ENCODE data around the gene DDX52. TPM values are rescaled to one million over a fixed set of nuclear protein-coding genes. Genes with fewer than 3 reads are reported as not detected.
A peak's percentile ranks its signal among the peaks of the same experiment; 100 is the strongest.

The DDX52 gene
- total and polyA plus RNA-seq, 2 experiments from 2014 or later: 23.5 to 26.7 TPM

DNA sequence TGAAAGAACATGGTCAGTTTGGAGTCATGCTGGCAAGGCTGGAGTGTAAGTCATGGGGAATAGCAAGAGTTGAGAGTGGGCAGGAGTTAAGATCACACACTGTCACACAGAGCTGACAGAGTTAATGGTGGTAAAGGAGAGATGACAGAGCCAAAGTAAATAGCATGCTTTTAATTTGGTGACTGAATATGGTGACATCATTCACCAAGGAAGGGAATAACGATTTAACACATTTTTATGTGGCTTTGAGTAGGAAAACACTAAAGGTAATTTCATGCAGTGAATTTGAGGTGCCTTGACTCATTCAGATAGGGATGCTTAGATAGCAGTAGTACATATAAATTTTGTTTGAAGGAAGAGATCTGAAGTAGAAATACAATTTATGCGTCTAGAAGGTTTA is 76.1 kb downstream of the DDX52 start:
- Histone ChIP-seq H3K4me3 (no peak overlapping the region), H3K9me3 (ENCODE audit: low read depth) (no peaks in the 10 kb centered on the region), H3F3A (ENCODE audit: insufficient read depth) (no peaks in the 10 kb centered on the region), H3K36me3 (ENCODE audit: low read depth) (peaks cover 34% of the 10 kb centered on the region), H2AFZ (no peak overlapping the region), H4K20me1 (ENCODE audit: insufficient read depth) (no peaks in the 10 kb centered on the region), H3K27ac (no peak overlapping the region), H3K4me2 (ENCODE audit: unreplicated experiment) (no peak overlapping the region), H3K79me2 (ENCODE audit: insufficient read depth) (no peaks in the 10 kb centered on the region), H3K27me3 (replicated peaks; ENCODE audit: insufficient read depth) (no peaks in the 10 kb centered on the region), H3K4me1 (ENCODE audit: insufficient read depth) (no peaks in the 10 kb centered on the region), H3K9me2 (ENCODE audit: insufficient read depth) (no peaks in the 10 kb centered on the region), H3K9ac (no peak overlapping the region)
- TF ChIP-seq EZH2phosphoT487 (IDR thresholded peaks at IDR 0.05; ENCODE audit: insufficient read depth, low read depth): no peak
- TF ChIP-seq EZH2 (IDR thresholded peaks at IDR 0.05; ENCODE audit: insufficient read depth, poor library complexity, severe bottlenecking): no peak
- DNase-seq: peak; percentile 26
- in situ Hi-C loops (cut with MboI): no loop called here
- 50 to 51% methylated on average over 2 of the region's 2 CpGs for WGBS, 2 experiments (ENCODE audit: low coverage in 1 of 2, low lambda C conversion rate in 2 of 2, missing lambda C conversion rate in 2 of 2)

DNA sequence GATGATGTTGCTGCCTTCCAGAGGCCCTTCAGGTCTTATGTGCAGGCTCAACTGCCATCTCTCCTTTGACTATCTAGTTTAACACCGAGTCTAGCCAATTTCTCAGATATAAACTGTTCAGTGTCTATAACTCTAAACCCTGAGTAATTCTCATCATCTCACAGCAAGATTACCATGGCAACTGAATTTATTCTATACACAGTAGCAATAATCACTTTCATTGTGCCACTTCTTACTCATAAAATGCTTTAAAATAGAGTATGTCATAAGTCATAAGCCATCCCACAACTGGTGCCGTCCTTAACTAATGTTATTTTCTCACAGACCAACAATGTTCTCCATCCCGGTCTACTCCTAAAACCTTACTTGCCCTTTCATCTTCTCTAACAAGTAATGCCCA is 79.0 kb downstream of the DDX52 start:
- Histone ChIP-seq H3K9me2 (ENCODE audit: insufficient read depth) (no peaks in the 10 kb centered on the region), H3K27me3 (replicated peaks; ENCODE audit: insufficient read depth) (no peaks in the 10 kb centered on the region), H3K4me1 (ENCODE audit: insufficient read depth) (no peaks in the 10 kb centered on the region), H3K9me3 (ENCODE audit: low read depth) (no peaks in the 10 kb centered on the region), H3K36me3 (ENCODE audit: low read depth) (peaks cover 46% of the 10 kb centered on the region), H3K27ac (no peak overlapping the region), H3K4me3 (no peak overlapping the region), H3K79me2 (ENCODE audit: insufficient read depth) (no peaks in the 10 kb centered on the region), H3F3A (ENCODE audit: insufficient read depth) (no peaks in the 10 kb centered on the region), H4K20me1 (ENCODE audit: insufficient read depth) (no peaks in the 10 kb centered on the region), H3K9ac (no peak overlapping the region), H2AFZ (no peak overlapping the region), H3K4me2 (ENCODE audit: unreplicated experiment) (no peak overlapping the region)
- DNase-seq: peak; percentile 17
- in situ Hi-C loops (cut with MboI): no loop called here
- WGBS, 2 experiments (ENCODE audit: low coverage in 1 of 2, low lambda C conversion rate in 2 of 2, missing lambda C conversion rate in 2 of 2): 97 to 100% methylated on average over 3 of the region's 3 CpGs
- no peak for TF ChIP-seq EZH2 (IDR thresholded peaks at IDR 0.05; ENCODE audit: insufficient read depth, poor library complexity, severe bottlenecking)
- TF ChIP-seq EZH2phosphoT487 (IDR thresholded peaks at IDR 0.05; ENCODE audit: insufficient read depth, low read depth): no peak

DNA sequence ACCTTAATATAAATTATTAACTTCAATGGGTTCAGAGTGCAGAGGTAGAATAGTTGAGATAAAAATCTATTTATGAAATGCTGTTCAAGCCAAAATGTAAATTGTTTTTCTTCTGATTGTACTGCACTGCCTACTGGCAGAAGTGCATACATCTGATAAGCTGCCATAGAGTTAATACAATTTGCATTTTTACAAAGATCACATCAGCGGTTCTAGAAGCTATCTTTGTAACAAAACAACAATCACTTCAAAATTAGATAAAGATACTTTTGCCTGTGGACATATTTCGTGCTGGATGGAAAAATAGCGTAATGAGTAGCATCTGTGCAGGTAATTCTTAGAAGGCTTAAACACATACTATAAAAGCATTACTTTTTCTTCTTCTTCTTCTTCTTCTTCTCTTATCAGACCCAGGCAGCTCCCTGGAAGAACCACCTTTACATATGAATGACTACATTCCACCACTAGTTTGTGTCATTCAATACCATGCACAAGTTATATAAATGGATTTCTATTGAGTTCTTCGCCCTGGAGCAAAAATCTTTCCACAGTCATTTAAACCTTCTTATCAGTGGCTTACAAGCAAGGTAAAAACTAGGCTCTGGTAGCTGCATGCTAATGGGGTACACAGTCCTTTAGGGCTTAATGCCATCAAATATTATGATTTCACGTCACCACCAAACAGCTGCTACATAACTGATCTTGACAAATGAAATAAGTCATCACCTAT is 81.1 kb downstream of the DDX52 start:
- Histone ChIP-seq H3K4me2 (ENCODE audit: unreplicated experiment) (no peak overlapping the region), H3K4me1 (ENCODE audit: insufficient read depth) (no peaks in the 10 kb centered on the region), H3F3A (ENCODE audit: insufficient read depth) (no peaks in the 10 kb centered on the region), H3K9ac (no peak overlapping the region), H2AFZ (no peak overlapping the region), H4K20me1 (ENCODE audit: insufficient read depth) (no peaks in the 10 kb centered on the region), H3K36me3 (ENCODE audit: low read depth) (peaks cover 47% of the 10 kb centered on the region), H3K9me3 (ENCODE audit: low read depth) (no peaks in the 10 kb centered on the region), H3K27me3 (replicated peaks; ENCODE audit: insufficient read depth) (no peaks in the 10 kb centered on the region), H3K27ac (no peak overlapping the region), H3K79me2 (ENCODE audit: insufficient read depth) (no peaks in the 10 kb centered on the region), H3K4me3 (no peak overlapping the region), H3K9me2 (ENCODE audit: insufficient read depth) (no peaks in the 10 kb centered on the region)
- TF ChIP-seq EZH2phosphoT487 (IDR thresholded peaks at IDR 0.05; ENCODE audit: insufficient read depth, low read depth) (no peak), EZH2 (IDR thresholded peaks at IDR 0.05; ENCODE audit: insufficient read depth, poor library complexity, severe bottlenecking) (no peak)
- WGBS, 2 experiments (ENCODE audit: low coverage in 1 of 2, low lambda C conversion rate in 2 of 2, missing lambda C conversion rate in 2 of 2): 89 to 92% methylated on average over 5 of the region's 5 CpGs
- DNase-seq: no peak
- in situ Hi-C loops (cut with MboI): no loop called here

Small RNA genes lying within 50 kb of the gene (microRNA-seq; reads per million reads assigned to microRNA genes)
- gene MIR378J (ENCODE audit: borderline number of aligned reads): not detected

Small RNA genes lying within 50 kb of the gene (small RNA-seq; reads per million reads assigned to genes)
- not detected for gene MIR378J (ENCODE audit: low read depth, low replicate concordance)

Other genes starting within 250 kb of the DDX52 start
- gene ACACA, start 236.6 kb downstream of the DDX52 start, total RNA-seq (2014; rRNA removed; shearing (Covaris generic)): 21.9 and 38.3 TPM in 2 replicates
- 10.2 and 10.3 TPM in 2 replicates for gene ACACA, start 236.6 kb downstream of the DDX52 start, polyA plus RNA-seq (2016; fragmentation: Nextera tagmentation; extraction: Ambion mirVana)
- gene TADA2A, start 236.6 kb downstream of the DDX52 start, total RNA-seq (2014; rRNA removed; shearing (Covaris generic)): 16.9 and 18.3 TPM in 2 replicates
- 15.1 and 16.7 TPM in 2 replicates for gene TADA2A, start 236.6 kb downstream of the DDX52 start, polyA plus RNA-seq (2016; fragmentation: Nextera tagmentation; extraction: Ambion mirVana)
- 154 and 161 TPM in 2 replicates for gene DUSP14, start 153.6 kb downstream of the DDX52 start, total RNA-seq (2014; rRNA removed; shearing (Covaris generic))
- 153 and 157 TPM in 2 replicates for gene DUSP14, start 153.6 kb downstream of the DDX52 start, polyA plus RNA-seq (2016; fragmentation: Nextera tagmentation; extraction: Ambion mirVana)
- gene SYNRG, start 34.0 kb downstream of the DDX52 start, total RNA-seq (2014; rRNA removed; shearing (Covaris generic)): 5.6 TPM in 2 replicates
- gene SYNRG, start 34.0 kb downstream of the DDX52 start, polyA plus RNA-seq (2016; fragmentation: Nextera tagmentation; extraction: Ambion mirVana): 12.1 and 13.1 TPM in 2 replicates
- not detected in 2 replicates for gene HNF1B, start 101.6 kb upstream of the DDX52 start, total RNA-seq (2014; rRNA removed; shearing (Covaris generic))
- not detected in 2 replicates for gene HNF1B, start 101.6 kb upstream of the DDX52 start, polyA plus RNA-seq (2016; fragmentation: Nextera tagmentation; extraction: Ambion mirVana)

Data from GM23248 (cell line).